ENCODE data around the gene TNNT3. TPM values are rescaled to one million over a fixed set of nuclear protein-coding genes. Genes with fewer than 3 reads are reported as not detected.
"Not testable (repeated sequence)": the region's sequence is repeated elsewhere in the genome, so short reads cannot be mapped to it uniquely, and the experiment has no call there.

Gene TNNT3
- total RNA-seq = 0.64 and 0.70 TPM in 2 replicates

- no peak within 1 kb of the TSS for H3K4me3 Mint-ChIP-seq
- H3K4me1 Mint-ChIP-seq (ENCODE audit: low read depth) = peaks cover 4% of the 10 kb centered on the region
- peaks cover 5% of the 10 kb centered on the region for H3K9me3 Mint-ChIP-seq
- H3K27ac Mint-ChIP-seq = no peak within 1 kb of the TSS
- intact Hi-C loops (cut with micrococcal nuclease) = loop anchor here (5.0 kb wide), 1 partner anchor 37 kb away; no protein-coding TSS in a partner anchor
- H3K36me3 Mint-ChIP-seq (ENCODE audit: low read depth) = no peaks in the 10 kb centered on the region
- peaks cover 3% of the 10 kb centered on the region for H3K27me3 Mint-ChIP-seq (ENCODE audit: insufficient read depth)
- DNase-seq (ENCODE audit: low spot score) = no peak
These were observed at the start of gene TNNT3 for GRCh38 chr11:1919391-1920127. Gene TNNT3 (plus strand): TSS chr11:1919703. CDS start chr11:1922875, 3,172 bp downstream.

GRCh38 chr11:1870326-1870696 is 49.2 kb upstream of the TNNT3 start:
- no peak for DNase-seq (ENCODE audit: low spot score)
- no peak overlapping the region for H3K27ac Mint-ChIP-seq
- peaks cover 4% of the 10 kb centered on the region for H3K36me3 Mint-ChIP-seq (ENCODE audit: low read depth)
- intact Hi-C loops (cut with micrococcal nuclease) = loop anchor here (2.0 kb wide), 1 partner anchor 16 kb away; no protein-coding TSS in a partner anchor
- no peaks in the 10 kb centered on the region for H3K9me3 Mint-ChIP-seq
- peaks cover 2% of the 10 kb centered on the region for H3K27me3 Mint-ChIP-seq (ENCODE audit: insufficient read depth)
- peaks cover 9% of the 10 kb centered on the region for H3K4me1 Mint-ChIP-seq (ENCODE audit: low read depth)
- H3K4me3 Mint-ChIP-seq = peak overlapping the region; percentile 22

- intact Hi-C loops (cut with micrococcal nuclease) = loop anchor here (2.0 kb wide), 1 partner anchor 16 kb away; no protein-coding TSS in a partner anchor
- H3K9me3 Mint-ChIP-seq = no peaks in the 10 kb centered on the region
- DNase-seq (ENCODE audit: low spot score) = no peak
- peaks cover 9% of the 10 kb centered on the region for H3K4me1 Mint-ChIP-seq (ENCODE audit: low read depth)
- peaks cover 1% of the 10 kb centered on the region for H3K36me3 Mint-ChIP-seq (ENCODE audit: low read depth)
- H3K27me3 Mint-ChIP-seq (ENCODE audit: insufficient read depth) = peaks cover 2% of the 10 kb centered on the region
- H3K4me3 Mint-ChIP-seq = peak overlapping the region; percentile 22
- no peak overlapping the region for H3K27ac Mint-ChIP-seq
These were observed 48.6 kb upstream of the TNNT3 start for GRCh38 chr11:1870721-1871466.

- Mint-ChIP-seq H3K27me3 (ENCODE audit: insufficient read depth) (peaks cover 2% of the 10 kb centered on the region), H3K4me3 (no peak overlapping the region), H3K9me3 (no peaks in the 10 kb centered on the region), H3K27ac (no peak overlapping the region), H3K4me1 (ENCODE audit: low read depth) (peaks cover 9% of the 10 kb centered on the region), H3K36me3 (ENCODE audit: low read depth) (peaks cover 1% of the 10 kb centered on the region)
- intact Hi-C loops (cut with micrococcal nuclease) = loop anchor here (2.0 kb wide), 1 partner anchor 17 kb away; no protein-coding TSS in a partner anchor
- no peak for DNase-seq (ENCODE audit: low spot score)
These were observed 48.0 kb upstream of the TNNT3 start for GRCh38 chr11:1871531-1871930.

GRCh38 chr11:1872267-1872985 is 47.1 kb upstream of the TNNT3 start:
- DNase-seq (ENCODE audit: low spot score) = no peak
- intact Hi-C loops (cut with micrococcal nuclease) = no loop called here
- peaks cover 9% of the 10 kb centered on the region for H3K4me1 Mint-ChIP-seq (ENCODE audit: low read depth)
- H3K27ac Mint-ChIP-seq = no peak overlapping the region
- H3K27me3 Mint-ChIP-seq (ENCODE audit: insufficient read depth) = peaks cover 2% of the 10 kb centered on the region
- peaks cover 1% of the 10 kb centered on the region for H3K36me3 Mint-ChIP-seq (ENCODE audit: low read depth)
- no peaks in the 10 kb centered on the region for H3K9me3 Mint-ChIP-seq
- no peak overlapping the region for H3K4me3 Mint-ChIP-seq

- intact Hi-C loops (cut with micrococcal nuclease) = no loop called here
- no peak overlapping the region for H3K27ac Mint-ChIP-seq
These were observed 46.3 kb upstream of the TNNT3 start for GRCh38 chr11:1873048-1873812.

GRCh38 chr11:1873813-1874150 is 45.7 kb upstream of the TNNT3 start:
- H3K27me3 Mint-ChIP-seq (ENCODE audit: insufficient read depth); DNase-seq (ENCODE audit: low spot score); intact Hi-C loops (cut with micrococcal nuclease); H3K4me3 Mint-ChIP-seq; H3K9me3 Mint-ChIP-seq; H3K27ac Mint-ChIP-seq; H3K36me3 Mint-ChIP-seq (ENCODE audit: low read depth); H3K4me1 Mint-ChIP-seq (ENCODE audit: low read depth): not testable (repeated sequence)

More at GRCh38 chr11:1873048-1873812, 46.3 kb upstream of the TNNT3 start:
- H3K4me3 Mint-ChIP-seq = no peak overlapping the region
- H3K27me3 Mint-ChIP-seq (ENCODE audit: insufficient read depth) = peaks cover 2% of the 10 kb centered on the region
- H3K36me3 Mint-ChIP-seq (ENCODE audit: low read depth) = peaks cover 1% of the 10 kb centered on the region
- no peaks in the 10 kb centered on the region for H3K9me3 Mint-ChIP-seq
- DNase-seq (ENCODE audit: low spot score) = no peak
- H3K4me1 Mint-ChIP-seq (ENCODE audit: low read depth) = peaks cover 9% of the 10 kb centered on the region

- DNase-seq (ENCODE audit: low spot score); H3K4me3 Mint-ChIP-seq; H3K27ac Mint-ChIP-seq; H3K4me1 Mint-ChIP-seq (ENCODE audit: low read depth); H3K27me3 Mint-ChIP-seq (ENCODE audit: insufficient read depth); intact Hi-C loops (cut with micrococcal nuclease); H3K36me3 Mint-ChIP-seq (ENCODE audit: low read depth); H3K9me3 Mint-ChIP-seq: not testable (repeated sequence)
These were observed 44.9 kb upstream of the TNNT3 start for GRCh38 chr11:1874441-1875092.

GRCh38 chr11:1875093-1875850 is 44.2 kb upstream of the TNNT3 start:
- intact Hi-C loops (cut with micrococcal nuclease) = no loop called here
- DNase-seq (ENCODE audit: low spot score) = no peak
- H3K36me3 Mint-ChIP-seq (ENCODE audit: low read depth) = peaks cover 1% of the 10 kb centered on the region
- H3K27me3 Mint-ChIP-seq (ENCODE audit: insufficient read depth) = no peaks in the 10 kb centered on the region
- no peak overlapping the region for H3K27ac Mint-ChIP-seq
- H3K4me1 Mint-ChIP-seq (ENCODE audit: low read depth) = peaks cover 9% of the 10 kb centered on the region
- no peaks in the 10 kb centered on the region for H3K9me3 Mint-ChIP-seq
- H3K4me3 Mint-ChIP-seq = no peak overlapping the region

- H3K27me3 Mint-ChIP-seq (ENCODE audit: insufficient read depth); H3K9me3 Mint-ChIP-seq; DNase-seq (ENCODE audit: low spot score); H3K36me3 Mint-ChIP-seq (ENCODE audit: low read depth); intact Hi-C loops (cut with micrococcal nuclease); H3K27ac Mint-ChIP-seq; H3K4me3 Mint-ChIP-seq; H3K4me1 Mint-ChIP-seq (ENCODE audit: low read depth): not testable (repeated sequence)
These were observed 43.6 kb upstream of the TNNT3 start for GRCh38 chr11:1875851-1876301.

GRCh38 chr11:1876361-1877063 is 43.0 kb upstream of the TNNT3 start:
- H3K4me3 Mint-ChIP-seq = no peak overlapping the region
- intact Hi-C loops (cut with micrococcal nuclease) = no loop called here
- H3K27me3 Mint-ChIP-seq (ENCODE audit: insufficient read depth) = no peaks in the 10 kb centered on the region
- no peaks in the 10 kb centered on the region for H3K9me3 Mint-ChIP-seq
- no peak overlapping the region for H3K27ac Mint-ChIP-seq
- H3K36me3 Mint-ChIP-seq (ENCODE audit: low read depth) = peaks cover 2% of the 10 kb centered on the region
- no peak for DNase-seq (ENCODE audit: low spot score)
- H3K4me1 Mint-ChIP-seq (ENCODE audit: low read depth) = no peaks in the 10 kb centered on the region
